Raji (cell line): ENCODE measurements around the gene TXNRD2.

Experiments used
- POLR2A ChIP-seq: IDR thresholded peaks from 2 replicates; pipeline ENCODE4 v1.6.1; 2011; ENCODE audit warnings: low read depth, low read length, control low read depth; ENCODE audit not compliant: insufficient read depth

Gene TXNRD2

GRCh38 chr22:19910180-19910744, 31.4 kb downstream of the TXNRD2 start:
- no peak for TF ChIP-seq POLR2A

GRCh38 chr22:19909350-19910179, 32.1 kb downstream of the TXNRD2 start:
- TF ChIP-seq POLR2A: no peak

GRCh38 chr22:19905347-19906276, 36.0 kb downstream of the TXNRD2 start:
- TF ChIP-seq POLR2A: no peak

- no peak for TF ChIP-seq POLR2A
These were observed 36.7 kb downstream of the TXNRD2 start for GRCh38 chr22:19904935-19905334.

- no peak for TF ChIP-seq POLR2A
These were observed 37.3 kb downstream of the TXNRD2 start for GRCh38 chr22:19904174-19904856.

- TF ChIP-seq POLR2A: no peak
These were observed 38.1 kb downstream of the TXNRD2 start for GRCh38 chr22:19903513-19903912.

GRCh38 chr22:19903031-19903430, 38.6 kb downstream of the TXNRD2 start:
- TF ChIP-seq POLR2A: no peak

GRCh38 chr22:19902245-19902715, 39.3 kb downstream of the TXNRD2 start:
- TF ChIP-seq POLR2A: no peak

- TF ChIP-seq POLR2A: no peak
These were observed 39.9 kb downstream of the TXNRD2 start for GRCh38 chr22:19901577-19902244.

GRCh38 chr22:19900707-19901436, 40.7 kb downstream of the TXNRD2 start:
- TF ChIP-seq POLR2A: peak; percentile 32; the same call in 1 of the 2 replicates

GRCh38 chr22:19898831-19899567, 42.6 kb downstream of the TXNRD2 start:
- TF ChIP-seq POLR2A: no peak

GRCh38 chr22:19898145-19898544, 43.5 kb downstream of the TXNRD2 start:
- TF ChIP-seq POLR2A: no peak

- TF ChIP-seq POLR2A: no peak
These were observed 43.9 kb downstream of the TXNRD2 start for GRCh38 chr22:19897726-19898125.

- no peak for TF ChIP-seq POLR2A
These were observed 44.8 kb downstream of the TXNRD2 start for GRCh38 chr22:19896665-19897355.
